A673 (cell line): ENCODE data around the gene THAP12.

Source experiments
- CTCF ChIP-seq: fragments of 300-800, 200-600 bp; sonication (generic); conservative IDR thresholded peaks from 2 replicates; pipeline ENCODE4 v1.5.1; 2017; ENCODE audit warnings: low read depth, mild to moderate bottlenecking, antibody characterized with exemption, low read length, moderate library complexity, mixed read lengths
- EZH2 ChIP-seq: fragments of 200-600 bp; sonication (generic); IDR thresholded peaks from 2 replicates; pipeline ENCODE4 v1.6.1; 2017; ENCODE audit warnings: borderline replicate concordance, low read depth, mild to moderate bottlenecking, mixed read lengths, antibody characterized with exemption, low read length; ENCODE audit not compliant: poor library complexity, severe bottlenecking

GRCh38 chr11:76339221-76339620, 41.7 kb downstream of the THAP12 start:
- no peak for TF ChIP-seq CTCF
- no peak for TF ChIP-seq EZH2
